Inferior parietal cortex (tissue), 1 donor: Measurements from ENCODE around the gene LLGL1.
"Not testable (repeated sequence)": the region's sequence is repeated elsewhere in the genome, so short reads cannot be mapped to it uniquely, and the experiment has no call there.

Source experiments
- DNase-seq: peaks from one replicate; pipeline ENCODE4 v3.0.0-alpha.2; 2016; ENCODE audit errors: extremely low spot score

The LLGL1 gene

GRCh38 chr17:18194394-18194793 lies 31.0 kb upstream of the LLGL1 start:
- no peak for DNase-seq

GRCh38 chr17:18194804-18195203 lies 30.6 kb upstream of the LLGL1 start:
- DNase-seq, result no peak

- DNase-seq, result no peak
These were observed 30.2 kb upstream of the LLGL1 start for GRCh38 chr17:18195246-18195645.

DNA sequence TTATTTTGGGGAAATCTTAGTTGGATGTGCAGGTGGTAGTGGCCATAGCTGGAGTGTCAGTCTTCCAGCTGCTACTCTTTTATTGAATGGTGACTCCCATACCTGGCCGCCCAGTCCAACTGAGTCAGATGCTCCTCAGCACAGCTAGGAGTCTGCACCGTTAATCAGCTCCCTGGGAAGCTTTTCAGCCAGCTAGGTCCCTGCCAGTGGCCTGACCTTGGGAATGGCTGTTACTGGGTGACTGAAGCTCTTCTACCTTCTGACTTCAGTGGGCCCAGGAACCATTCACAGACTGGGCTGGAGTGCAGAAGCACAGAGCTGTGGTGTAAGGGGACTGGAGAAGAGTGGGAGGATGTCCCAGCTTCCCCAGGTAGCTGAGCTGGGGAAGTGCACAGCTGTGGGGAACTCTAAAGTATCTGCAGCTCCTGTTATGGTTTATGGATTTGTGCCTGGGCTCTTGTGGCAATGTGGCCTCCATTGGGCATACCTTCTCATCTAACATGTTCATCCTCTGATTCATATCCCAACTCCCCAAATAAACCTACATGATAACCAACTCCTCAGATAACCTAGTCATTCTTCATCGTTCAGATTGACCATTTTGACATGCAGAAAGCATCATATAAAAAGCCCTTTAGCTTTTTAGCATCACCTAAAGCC lies 27.8 kb upstream of the LLGL1 start:
- DNase-seq, result no peak

DNA sequence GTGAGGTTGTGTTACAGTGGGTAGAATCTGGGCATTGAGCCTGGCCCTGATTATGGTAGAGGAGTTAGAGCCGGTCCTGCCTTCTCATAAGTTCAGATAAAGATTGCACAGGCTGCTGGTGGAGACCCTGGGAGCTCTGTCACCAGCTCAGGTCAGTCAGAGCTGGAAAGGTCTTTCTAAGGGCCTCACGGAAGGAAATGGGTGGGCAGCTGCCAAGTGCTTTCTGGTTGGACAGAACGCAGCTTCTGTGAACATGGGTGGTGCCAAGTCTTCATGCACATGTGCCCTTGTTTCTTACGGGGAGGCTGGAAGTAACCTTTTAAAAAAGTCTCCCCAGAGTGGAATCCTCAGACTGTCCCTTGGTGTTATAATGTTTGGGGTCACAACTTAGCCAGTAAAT lies 26.9 kb upstream of the LLGL1 start:
- no peak for DNase-seq

DNA sequence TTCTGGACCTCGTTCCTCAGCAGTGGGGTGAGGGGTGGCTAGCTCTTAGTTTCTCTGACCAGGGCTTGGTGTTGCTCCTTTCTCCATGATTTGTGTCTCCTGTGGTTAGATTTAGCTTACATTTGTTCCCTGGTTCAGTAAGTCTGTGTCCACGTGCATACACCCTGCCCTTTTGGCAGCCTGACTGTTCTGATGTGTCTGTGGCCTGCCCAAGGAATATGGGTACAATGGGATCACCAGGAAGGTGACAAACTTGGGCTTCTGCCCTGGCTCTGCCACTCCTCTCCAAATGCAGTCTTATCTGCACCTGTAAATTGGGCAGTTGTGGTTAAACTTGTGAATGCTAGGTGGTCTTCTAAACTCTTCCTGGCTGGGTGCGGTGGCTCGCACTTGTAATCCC lies 24.3 kb upstream of the LLGL1 start:
- DNase-seq, result no peak

GRCh38 chr17:18203308-18203707 lies 22.1 kb upstream of the LLGL1 start:
- DNase-seq, result no peak

- no peak for DNase-seq
These were observed 19.6 kb upstream of the LLGL1 start for GRCh38 chr17:18205861-18206260.

DNA sequence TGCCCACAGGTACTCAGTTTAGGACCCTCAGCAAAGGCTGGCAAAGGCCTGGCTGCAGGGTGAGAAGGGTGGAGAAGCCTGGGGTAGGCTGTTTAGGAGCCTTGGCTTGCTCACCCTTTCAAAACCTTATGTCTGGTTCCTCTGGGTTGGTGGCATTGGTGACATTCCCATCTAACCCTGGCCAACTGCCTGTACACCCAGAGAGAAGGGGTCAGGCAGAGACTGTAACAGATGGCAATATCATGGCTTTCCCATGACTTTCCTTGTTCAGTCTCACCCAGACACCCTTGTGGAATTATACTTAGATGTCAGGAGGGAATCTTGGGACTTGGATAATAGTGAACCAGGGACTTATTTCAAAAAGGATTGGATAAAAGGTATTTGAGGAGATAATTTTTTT lies 18.5 kb upstream of the LLGL1 start:
- DNase-seq, result no peak

GRCh38 chr17:18208092-18208491 lies 17.3 kb upstream of the LLGL1 start:
- no peak for DNase-seq

- DNase-seq, result no peak
These were observed 11.7 kb upstream of the LLGL1 start for GRCh38 chr17:18213666-18214270.

- DNase-seq, result not testable (repeated sequence)
These were observed 8.5 kb upstream of the LLGL1 start for GRCh38 chr17:18216906-18217305.

DNA sequence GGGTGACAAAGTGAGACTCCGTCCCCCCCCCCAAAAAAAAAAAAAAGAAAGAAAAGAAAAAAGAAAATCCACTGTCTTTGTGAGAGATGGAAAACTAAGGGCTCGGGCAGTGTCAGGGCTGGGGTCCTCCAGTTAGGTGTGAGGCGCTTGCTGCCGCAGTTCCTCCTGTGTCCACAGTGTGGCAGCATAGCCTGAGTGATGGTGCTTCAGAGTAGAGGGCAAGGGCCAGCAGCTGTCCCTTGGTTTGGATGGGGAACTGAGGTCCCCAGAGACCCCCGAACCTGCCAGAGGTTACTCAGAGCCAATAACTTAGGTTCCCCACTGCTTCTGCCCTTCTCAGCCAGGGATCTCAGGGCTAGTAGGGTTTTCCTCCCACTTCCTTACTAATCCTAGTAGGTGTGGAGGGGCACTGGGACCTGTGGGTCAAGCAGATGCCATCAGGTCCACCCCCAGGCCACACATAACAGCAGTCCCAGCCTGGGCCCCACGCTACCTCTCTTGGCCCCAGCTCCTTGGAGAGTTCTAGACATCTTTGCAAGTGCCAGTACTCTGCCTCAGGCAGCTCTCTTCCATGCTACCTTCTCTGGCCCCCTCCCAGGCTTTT lies 7.9 kb upstream of the LLGL1 start:
- peak; percentile 81 for DNase-seq

GRCh38 chr17:18218756-18219415 lies 6.5 kb upstream of the LLGL1 start:
- no peak for DNase-seq

DNA sequence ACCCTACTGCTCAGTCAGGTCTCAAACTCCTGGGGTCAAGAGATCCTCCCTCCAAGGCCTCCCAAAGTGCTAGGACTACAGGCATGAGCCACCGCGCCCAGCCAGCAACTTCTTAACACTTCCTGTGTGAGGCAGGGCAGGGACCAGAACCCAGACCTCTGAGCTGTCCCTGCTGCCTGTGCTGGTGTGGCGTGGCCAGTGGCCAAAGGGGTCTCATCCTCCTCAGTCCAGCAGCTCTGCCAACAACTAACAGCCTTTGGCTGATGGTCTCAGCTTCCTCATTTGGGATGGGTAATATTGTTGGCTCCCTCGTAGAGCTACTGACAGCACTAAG lies 1.4 kb upstream of the LLGL1 start:
- no peak for DNase-seq

GRCh38 chr17:18224387-18225120 lies 881 bp upstream of the LLGL1 start:
- DNase-seq, result no peak

GRCh38 chr17:18225642-18226283 lies 328 bp downstream of the LLGL1 start:
- DNase-seq, result no peak

GRCh38 chr17:18226284-18226945 lies 980 bp downstream of the LLGL1 start:
- no peak for DNase-seq

DNA sequence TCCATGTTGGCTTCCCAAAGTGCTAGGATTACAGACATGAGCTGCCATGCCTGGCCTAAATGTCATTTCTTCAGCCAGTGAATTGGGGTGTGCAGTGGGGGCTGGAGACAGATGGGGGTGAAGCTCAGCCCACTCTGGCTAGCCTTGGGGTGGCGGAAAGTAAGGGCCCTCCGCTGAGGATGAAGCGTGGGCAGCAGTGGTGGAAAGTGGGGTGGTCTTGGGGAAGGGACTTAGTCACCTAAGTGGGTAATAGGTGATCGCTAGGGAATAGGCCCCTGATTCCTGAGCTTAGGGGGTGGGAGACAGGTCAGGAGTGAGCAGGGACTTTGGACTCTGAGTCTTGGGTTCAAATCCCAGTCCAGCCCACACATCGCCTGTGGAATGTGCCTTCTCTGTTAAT lies 2.2 kb downstream of the LLGL1 start:
- no peak for DNase-seq

GRCh38 chr17:18228176-18228682 lies 2.8 kb downstream of the LLGL1 start:
- DNase-seq, result no peak

DNA sequence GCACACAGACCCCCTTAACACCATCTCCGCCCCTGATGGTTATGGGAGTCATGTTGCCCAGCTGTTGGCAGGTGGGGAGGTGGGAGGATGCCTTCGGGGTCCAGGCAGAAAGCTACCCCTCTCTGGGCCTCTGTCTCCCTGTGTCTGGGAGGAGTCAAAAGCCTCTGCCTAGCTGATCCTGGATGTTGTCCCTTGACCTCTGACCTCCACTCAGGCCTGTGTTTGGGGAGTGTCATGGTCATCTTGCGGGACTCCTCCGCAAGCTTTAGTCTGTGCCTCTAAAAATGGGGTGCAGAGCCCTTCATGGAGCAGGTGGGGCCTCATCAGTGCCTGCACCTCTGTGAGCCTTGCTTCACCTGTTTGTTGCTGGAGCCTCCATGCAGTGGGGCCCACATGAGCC lies 3.8 kb downstream of the LLGL1 start:
- no peak for DNase-seq
